COLO829 (cell line): Measurements from ENCODE around the gene CCDC9B.
A peak's percentile ranks its signal among the peaks of the same experiment; 100 is the strongest.

Source experiments
- DNase-seq: peaks from one replicate; pipeline ENCODE4 v3.0.0; 2012; ENCODE audit warnings: low spot score

The CCDC9B gene

DNA sequence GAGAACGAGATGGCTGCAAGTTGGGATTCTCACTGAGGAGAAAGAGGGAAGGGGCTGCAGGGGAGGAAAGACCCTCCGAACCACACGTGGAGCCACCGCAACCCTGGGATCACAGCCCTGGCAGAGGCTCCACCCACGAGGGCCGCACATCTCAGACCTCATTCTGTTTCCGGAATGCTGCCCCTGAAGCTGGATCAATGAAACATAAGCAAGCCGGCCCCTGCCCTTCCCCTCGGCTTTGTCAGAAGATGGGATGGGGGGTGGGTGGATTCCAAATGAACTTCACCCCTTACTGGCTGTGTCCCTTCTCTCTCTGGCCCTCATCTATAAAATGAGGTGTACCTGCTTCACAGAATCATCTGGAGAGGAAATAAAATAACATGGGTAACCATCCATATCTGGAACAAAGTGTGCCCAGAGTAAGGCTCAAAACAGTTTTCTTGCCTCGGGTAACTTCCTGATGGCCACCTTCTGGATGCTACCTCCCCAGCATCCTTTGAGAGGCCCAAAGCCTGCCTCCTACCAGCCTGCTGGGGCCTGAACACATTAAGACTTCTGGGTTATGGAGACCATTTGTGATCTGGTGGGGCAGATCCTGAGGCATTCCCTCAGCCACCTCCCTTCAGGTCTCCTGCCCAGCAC lies 4.6 kb upstream of the CCDC9B start:
- no peak for DNase-seq

GRCh38 chr15:40344631-40345120 lies 3.9 kb upstream of the CCDC9B start:
- peak; percentile 37 for DNase-seq

DNA sequence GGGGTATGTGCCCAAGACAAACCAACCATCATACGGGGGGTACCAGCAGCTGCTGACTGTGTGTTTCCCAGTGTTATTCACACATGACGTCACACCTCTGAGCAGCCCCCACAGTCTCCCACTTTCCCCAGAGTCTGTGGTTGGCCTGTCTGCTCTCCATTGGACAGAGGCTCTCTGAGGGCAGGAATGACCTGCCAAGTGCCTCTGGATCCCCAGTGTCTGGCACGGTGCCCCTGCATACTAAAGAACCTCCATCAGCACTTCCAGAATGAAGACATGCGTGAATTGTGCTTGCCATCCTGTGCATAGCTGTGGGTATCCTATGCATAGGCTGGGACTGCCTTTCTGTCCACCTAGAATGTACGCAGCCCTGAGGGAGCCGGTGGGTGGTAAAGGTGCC lies 3.5 kb upstream of the CCDC9B start:
- no peak for DNase-seq

DNA sequence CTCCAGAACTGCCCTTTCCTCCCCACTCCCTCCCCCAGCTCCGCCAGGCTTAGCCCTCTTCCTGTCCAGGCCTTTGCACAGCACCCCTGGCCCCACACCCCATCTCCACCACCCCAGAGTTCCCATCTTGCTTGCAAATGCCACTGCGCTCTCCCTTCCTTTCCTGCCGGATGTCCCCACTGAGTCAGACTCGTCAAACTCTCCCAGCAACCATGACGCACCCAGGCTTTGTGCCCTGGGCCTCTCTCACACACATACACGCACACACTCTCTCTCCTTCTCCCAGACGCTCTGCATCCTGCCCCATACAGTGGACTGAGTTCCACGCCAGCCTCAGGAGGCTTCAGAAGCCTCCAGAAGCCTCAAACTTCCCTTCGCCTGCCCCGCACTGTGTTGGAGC lies 2.8 kb upstream of the CCDC9B start:
- DNase-seq = no peak

GRCh38 chr15:40342416-40343320 lies 1.9 kb upstream of the CCDC9B start:
- DNase-seq = no peak

DNA sequence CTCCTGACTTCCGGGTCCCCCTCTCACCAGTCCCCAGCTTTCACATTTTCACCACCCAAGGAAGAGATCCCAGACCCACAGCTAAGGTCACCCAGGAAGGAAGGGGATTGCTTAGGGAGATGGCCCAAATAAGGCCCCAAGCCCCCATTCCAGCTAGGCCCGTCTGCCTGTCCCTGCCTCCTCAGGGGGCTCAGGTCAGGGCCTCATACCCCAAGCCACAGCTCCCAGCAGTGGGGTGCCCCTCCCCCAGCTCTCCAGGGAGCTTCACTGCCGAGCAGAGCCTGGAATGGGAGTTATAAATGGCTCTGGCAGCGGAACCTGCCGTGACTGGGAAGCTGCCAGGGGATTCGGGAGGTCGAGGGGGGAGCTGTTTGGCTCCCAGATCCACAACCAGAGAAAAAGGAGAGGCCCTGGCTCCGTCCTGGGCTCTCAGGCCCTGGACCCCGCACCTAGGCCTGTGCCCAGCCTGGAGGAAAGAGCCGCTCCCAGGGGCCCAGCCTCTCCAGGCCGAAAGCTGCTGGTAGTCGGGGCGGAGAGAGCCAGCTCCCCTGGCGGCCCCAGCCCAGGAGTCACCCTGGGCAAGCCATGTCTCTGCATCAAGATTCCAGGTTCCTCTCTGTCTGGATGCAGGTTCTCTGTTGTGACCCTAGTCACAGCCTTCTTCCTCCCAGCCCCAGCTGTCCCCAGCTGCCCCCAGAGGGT lies 550 bp downstream of the CCDC9B start:
- DNase-seq = no peak

DNA sequence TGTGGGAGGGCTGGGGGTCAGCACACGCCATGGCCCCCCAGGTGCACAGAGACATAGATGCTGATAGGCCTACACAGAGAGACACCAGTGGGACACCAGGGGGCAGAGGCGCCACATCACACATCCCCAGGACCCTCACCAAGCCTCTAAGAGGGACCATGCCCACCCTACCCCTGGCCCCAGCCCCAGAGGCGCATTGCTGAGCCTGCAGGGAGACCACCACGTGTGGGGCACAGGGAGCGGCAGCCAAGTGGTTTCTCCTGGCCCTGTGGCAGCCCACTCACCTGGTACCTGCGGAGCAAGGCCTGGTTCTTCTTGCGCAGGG lies 1.2 kb downstream of the CCDC9B start:
- no peak for DNase-seq

DNA sequence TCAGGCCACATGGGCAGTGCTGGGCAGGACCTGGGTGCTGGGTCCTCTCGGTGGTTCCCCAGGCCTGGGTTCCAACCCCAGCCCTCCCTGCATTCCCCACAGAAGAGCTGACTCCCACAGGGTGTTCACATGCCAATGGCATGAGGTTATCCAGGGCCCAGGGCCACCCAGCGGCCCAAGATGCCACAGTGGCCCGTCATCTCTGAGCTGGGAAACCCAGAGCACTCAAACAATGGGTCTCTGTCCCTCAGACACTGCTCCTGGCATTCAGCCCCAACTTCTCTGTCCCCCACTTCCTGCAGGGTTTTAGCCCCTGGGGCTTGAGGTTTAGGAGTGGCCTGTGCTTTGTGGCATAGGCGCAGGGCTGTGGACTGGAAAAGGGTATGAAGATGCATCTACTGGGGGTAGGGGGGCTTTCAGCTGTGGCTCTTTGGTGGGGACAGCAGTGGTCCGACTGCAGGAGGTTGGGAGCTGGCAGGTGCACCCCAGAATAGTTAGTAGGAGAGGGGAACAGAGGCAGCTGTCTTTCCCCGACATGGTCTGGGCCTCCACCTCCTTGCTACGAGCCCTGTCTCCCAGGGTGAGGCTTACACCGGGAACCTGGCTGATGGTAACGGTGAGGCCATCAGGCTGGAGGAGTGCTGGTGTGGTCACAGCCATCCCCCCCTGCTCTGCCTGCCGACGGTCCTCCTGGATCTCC lies 1.7 kb downstream of the CCDC9B start:
- peak; percentile 76 for DNase-seq

DNA sequence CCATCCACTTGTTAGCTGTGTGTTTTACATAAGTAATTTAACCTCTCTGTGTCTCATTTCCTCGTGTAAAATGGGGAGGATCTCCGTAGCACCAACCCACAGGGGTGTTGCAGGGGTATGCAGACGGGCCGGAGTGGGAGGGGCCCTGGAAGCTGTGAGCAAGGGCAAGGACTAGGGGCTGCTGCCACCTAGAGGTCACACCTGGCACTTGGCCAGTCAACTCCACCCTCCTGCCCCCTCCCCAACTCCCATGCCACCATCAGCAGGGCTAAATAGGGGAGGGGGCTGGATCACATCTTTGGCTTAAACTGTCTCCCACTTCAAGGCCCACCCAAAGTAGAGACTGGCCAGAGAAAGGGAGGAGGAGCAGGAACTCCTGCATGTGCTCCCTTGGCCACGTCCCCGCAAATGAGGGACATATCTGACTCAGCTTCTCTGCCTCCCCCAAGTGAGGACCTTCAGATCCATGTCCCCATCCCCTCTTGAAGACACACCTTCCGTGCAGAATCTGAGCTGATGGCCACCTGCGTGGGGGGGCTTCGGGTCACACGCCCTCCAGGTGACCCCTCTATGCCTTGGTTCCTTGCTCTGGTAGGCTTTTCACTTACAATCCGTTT lies 2.6 kb downstream of the CCDC9B start:
- peak; percentile 56 for DNase-seq

GRCh38 chr15:40337597-40337996 lies 3.1 kb downstream of the CCDC9B start:
- no peak for DNase-seq

DNA sequence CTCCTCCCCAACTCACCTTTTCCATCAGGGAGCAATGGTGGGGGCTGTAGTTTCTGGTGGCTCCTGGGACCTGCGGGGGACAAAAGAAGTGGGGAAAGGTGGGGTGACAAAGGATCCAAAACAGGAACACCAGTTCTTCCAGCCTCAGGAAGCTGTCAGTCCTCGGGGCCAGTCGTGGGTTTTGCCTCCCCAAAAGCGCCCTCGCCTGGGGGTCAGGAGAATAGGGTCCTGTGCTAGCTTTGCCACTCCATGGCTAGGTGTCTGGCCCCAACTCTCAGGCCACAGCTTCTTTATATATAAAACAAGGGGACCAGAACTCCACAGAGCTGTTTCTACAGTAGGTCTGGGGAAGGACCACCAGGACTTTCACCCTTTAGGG lies 4.0 kb downstream of the CCDC9B start:
- DNase-seq = no peak

- DNase-seq = no peak
These were observed 4.6 kb downstream of the CCDC9B start for GRCh38 chr15:40335938-40336743.

DNA sequence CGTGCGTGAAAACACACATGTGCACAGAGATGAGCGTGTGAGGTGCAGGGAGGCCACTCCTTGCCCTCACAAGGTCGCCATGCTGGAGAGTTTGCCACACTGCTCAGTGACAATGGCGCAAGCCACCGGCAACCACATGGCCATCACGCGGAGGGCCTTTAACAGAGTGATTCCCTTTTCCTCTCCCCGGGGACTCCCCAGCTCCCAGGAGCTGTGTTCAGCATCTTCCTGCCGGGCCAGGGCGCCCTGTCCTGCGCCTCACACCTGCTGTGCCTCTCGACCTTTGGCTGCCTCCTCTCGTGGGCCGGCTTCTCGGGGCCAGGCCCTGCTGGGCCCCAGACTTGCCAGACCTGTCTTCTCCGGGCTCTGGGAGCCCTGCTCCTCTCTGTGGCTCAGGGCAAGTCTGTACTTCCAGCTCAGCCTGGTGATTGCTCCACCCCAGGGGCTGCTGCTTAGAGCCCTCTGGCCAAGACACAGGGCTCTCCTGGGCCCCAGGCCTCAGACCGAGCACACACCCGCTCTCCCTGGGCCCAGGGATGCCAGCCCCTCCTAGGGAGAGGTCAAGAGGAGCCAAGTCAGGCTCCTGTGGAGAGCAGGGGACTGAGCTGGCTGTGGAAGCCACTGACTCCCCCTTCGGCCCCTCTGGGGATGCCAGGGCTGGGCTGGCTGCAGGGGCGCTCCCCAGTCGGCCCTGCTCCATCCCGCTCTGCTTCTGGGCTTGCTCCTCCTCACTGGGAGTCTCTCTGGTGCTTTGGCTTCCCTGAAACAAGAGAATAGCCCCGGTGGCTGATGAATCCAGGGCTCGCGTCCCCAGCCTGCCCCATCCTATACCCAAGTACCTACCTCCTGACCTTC lies 5.6 kb downstream of the CCDC9B start:
- DNase-seq = no peak

- no peak for DNase-seq
These were observed 6.2 kb downstream of the CCDC9B start for GRCh38 chr15:40334541-40334940.

DNA sequence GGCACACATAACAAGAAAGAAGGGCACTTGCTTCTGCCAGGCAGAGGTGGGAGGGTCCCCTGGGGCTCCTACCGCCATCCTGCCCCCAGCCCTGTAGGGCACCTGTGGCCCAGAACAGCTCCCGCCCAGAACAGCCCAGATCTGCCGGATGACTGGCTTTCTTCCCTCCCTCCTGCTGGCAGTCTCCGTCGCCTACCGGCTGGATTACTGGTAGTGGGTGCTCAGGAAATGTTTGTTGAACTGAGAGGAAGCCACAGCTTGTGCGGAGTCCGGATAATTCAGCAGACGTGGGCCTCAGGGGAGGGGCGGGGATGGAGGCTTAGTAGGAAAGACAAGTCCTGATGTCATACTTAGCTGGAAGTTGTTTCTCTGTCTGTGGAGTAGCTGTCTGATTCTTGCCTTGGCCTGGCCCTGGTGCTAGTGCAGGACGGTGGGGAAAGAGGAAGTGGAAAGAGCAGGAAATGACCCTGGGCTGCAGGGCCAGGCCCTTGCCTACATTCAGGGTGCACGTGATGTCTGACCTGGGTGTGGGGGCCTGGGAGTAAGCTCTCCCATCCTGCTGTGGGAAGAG lies 6.7 kb downstream of the CCDC9B start:
- no peak for DNase-seq

GRCh38 chr15:40332113-40332781 lies 8.5 kb downstream of the CCDC9B start:
- DNase-seq = no peak

DNA sequence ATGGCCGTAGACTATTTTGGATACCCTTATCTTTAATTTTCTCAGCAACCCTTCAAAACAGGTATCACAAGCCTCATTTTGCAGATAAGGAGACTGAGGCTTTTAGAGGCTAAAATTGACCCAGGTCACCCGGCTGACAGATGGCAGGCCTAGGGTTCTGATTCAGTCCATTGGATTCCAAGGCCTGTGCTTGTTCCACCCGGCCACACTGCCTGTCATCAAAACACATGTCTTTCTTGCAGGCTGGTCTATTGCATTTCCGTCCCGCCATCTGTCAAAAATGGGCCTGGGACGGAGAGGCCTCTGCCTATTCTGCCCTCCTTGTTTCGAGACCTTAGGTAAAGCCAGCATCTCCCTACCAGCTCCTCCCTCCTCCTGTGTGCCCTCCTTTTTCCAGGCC lies 9.1 kb downstream of the CCDC9B start:
- DNase-seq = no peak

GRCh38 chr15:40331026-40331425 lies 9.7 kb downstream of the CCDC9B start:
- DNase-seq = no peak

GRCh38 chr15:40330368-40330836 lies 10.3 kb downstream of the CCDC9B start:
- no peak for DNase-seq
